Measurements from ENCODE around the gene CDK12. TPM values are rescaled to one million over a fixed set of nuclear protein-coding genes. Genes with fewer than 3 reads are reported as not detected.

Gene CDK12
- total and polyA plus RNA-seq, 10 of the 15 experiments (the other 5 are each of a cell fraction or from before 2014, with no cell fraction given) = 3.2 to 55.1 (median 31.9) TPM

GRCh38 chr17:39562976-39563375 is 101.7 kb downstream of the CDK12 start (continued):
- TF ChIP-seq E2F8 (IDR thresholded peaks at IDR 0.05; ENCODE audit: low read depth, partially characterized antibody) (no peak), MYB (IDR thresholded peaks at IDR 0.05; ENCODE audit: borderline replicate concordance, low read depth, low read length) (no peak), SMAD5 (IDR thresholded peaks at IDR 0.05; ENCODE audit: low read depth) (no peak), JUNB (IDR thresholded peaks at IDR 0.05) (no peak), NRF1 (conservative IDR thresholded peaks at IDR 0.05; ENCODE audit: low read depth, low read length) (no peak), FOXK2 (IDR thresholded peaks at IDR 0.05) (no peak), BACH1 (IDR thresholded peaks at IDR 0.05; ENCODE audit: borderline replicate concordance) (no peak), MLLT1 (IDR thresholded peaks at IDR 0.05) (no peak), RFX5 (IDR thresholded peaks at IDR 0.05; ENCODE audit: low read depth, low read length) (no peak), IRF5 (IDR thresholded peaks at IDR 0.05; ENCODE audit: borderline replicate concordance) (no peak)

Measured in GM12878 (cell line).